SK-N-DZ (cell line): ENCODE data around the gene TNNC2. TPM values are rescaled to one million over a fixed set of nuclear protein-coding genes. Genes with fewer than 3 reads are reported as not detected.
"Not testable (repeated sequence)": the region's sequence is repeated elsewhere in the genome, so short reads cannot be mapped to it uniquely, and the experiment has no call there.

Experiments used
- DNase-seq: peaks from one replicate; pipeline ENCODE4 v3.0.0-alpha.2; 2015; ENCODE audit warnings: low spot score
- polyA plus RNA-seq, 2 experiments: library from polyadenylated mRNA; depleted of rRNA; stranded (reverse); fragments of >200 nt; gene quantifications; 2 replicates each; pipeline ENCODE4 v1.2.3, GENCODE V29; 2014

TNNC2 gene
- 9.6 and 10.0 TPM in 2 replicates for polyA plus RNA-seq (2014; cell fraction: cytosol; rRNA removed)
- 5.8 and 8.1 TPM in 2 replicates for polyA plus RNA-seq (2014; cell fraction: nucleus; rRNA removed)

GRCh38 chr20:45827030-45827652 is at the start of gene TNNC2:
TNNC2 (minus strand) TSS chr20:45827312; CDS start chr20:45827248, 64 bp downstream.
- no peak for DNase-seq

- no peak for DNase-seq
Observed at GRCh38 chr20:45874576-45874975, 47.5 kb upstream of the TNNC2 start.

GRCh38 chr20:45874104-45874481 is 47.0 kb upstream of the TNNC2 start:
- not testable (repeated sequence) for DNase-seq

GRCh38 chr20:45873409-45874103 is 46.4 kb upstream of the TNNC2 start:
- DNase-seq, result no peak

GRCh38 chr20:45872626-45873025 is 45.5 kb upstream of the TNNC2 start:
- no peak for DNase-seq

- no peak for DNase-seq
Observed at GRCh38 chr20:45867819-45868176, 40.7 kb upstream of the TNNC2 start.

GRCh38 chr20:45867136-45867818 is 40.2 kb upstream of the TNNC2 start:
- DNase-seq, result no peak

GRCh38 chr20:45866454-45866853 is 39.3 kb upstream of the TNNC2 start:
- DNase-seq, result no peak

GRCh38 chr20:45863543-45864470 is 36.7 kb upstream of the TNNC2 start:
- DNase-seq, result no peak

- DNase-seq, result no peak
Observed at GRCh38 chr20:45861221-45862075, 34.3 kb upstream of the TNNC2 start.

- DNase-seq, result no peak
Observed at GRCh38 chr20:45860560-45861220, 33.6 kb upstream of the TNNC2 start.

GRCh38 chr20:45859916-45860315 is 32.8 kb upstream of the TNNC2 start:
- DNase-seq, result no peak

- no peak for DNase-seq
Observed at GRCh38 chr20:45857882-45858216, 30.7 kb upstream of the TNNC2 start.

- peak; percentile 100 for DNase-seq
Observed at GRCh38 chr20:45857114-45857881, 30.2 kb upstream of the TNNC2 start, which contains the start of the genes ACOT8 and ZSWIM3. ACOT8 (minus strand) TSS chr20:45857392; CDS start chr20:45857315, 77 bp downstream. ZSWIM3 (plus strand) TSS chr20:45857614; CDS start chr20:45857826, 212 bp downstream.

- no peak for DNase-seq
Observed at GRCh38 chr20:45853484-45853883, 26.4 kb upstream of the TNNC2 start.

GRCh38 chr20:45852326-45852725 is 25.2 kb upstream of the TNNC2 start:
- DNase-seq, result no peak

GRCh38 chr20:45851501-45851900 is 24.4 kb upstream of the TNNC2 start:
- DNase-seq, result no peak

GRCh38 chr20:45850926-45851325 is 23.8 kb upstream of the TNNC2 start:
- DNase-seq, result no peak

- no peak for DNase-seq
Observed at GRCh38 chr20:45850238-45850637, 23.1 kb upstream of the TNNC2 start.
